HG03571 (cell line): ENCODE results near the gene MRPS6.

Source experiments
- ATAC-seq: cut with Tn5 transposase; IDR thresholded peaks from one replicate; pipeline ENCODE4 v1.9.1; 2021; ENCODE audit not compliant: unreplicated experiment

The MRPS6 gene

GRCh38 chr21:34177919-34178567 lies 104.7 kb downstream of the MRPS6 start:
- ATAC-seq, result no peak

- no peak for ATAC-seq
Observed at GRCh38 chr21:34179204-34179935, 106.0 kb downstream of the MRPS6 start.

- no peak for ATAC-seq
Observed at GRCh38 chr21:34180407-34180806, 107.0 kb downstream of the MRPS6 start.

GRCh38 chr21:34180826-34181359 lies 107.5 kb downstream of the MRPS6 start:
- ATAC-seq, result no peak

- no peak for ATAC-seq
Observed at GRCh38 chr21:34181431-34182039, 108.2 kb downstream of the MRPS6 start.

GRCh38 chr21:34182436-34182835 lies 109.1 kb downstream of the MRPS6 start:
- ATAC-seq, result no peak

GRCh38 chr21:34183331-34183928 lies 110.1 kb downstream of the MRPS6 start:
- no peak for ATAC-seq

- ATAC-seq, result no peak
Observed at GRCh38 chr21:34184232-34184631, 110.9 kb downstream of the MRPS6 start.

- ATAC-seq, result no peak
Observed at GRCh38 chr21:34185026-34185750, 111.8 kb downstream of the MRPS6 start.

GRCh38 chr21:34186109-34186719 lies 112.8 kb downstream of the MRPS6 start:
- ATAC-seq, result no peak

GRCh38 chr21:34187935-34188334 lies 114.6 kb downstream of the MRPS6 start:
- ATAC-seq, result no peak

- ATAC-seq, result no peak
Observed at GRCh38 chr21:34189506-34189905, 116.1 kb downstream of the MRPS6 start.

- ATAC-seq, result no peak
Observed at GRCh38 chr21:34190576-34191321, 117.4 kb downstream of the MRPS6 start.

GRCh38 chr21:34191876-34192275 lies 118.5 kb downstream of the MRPS6 start:
- ATAC-seq, result no peak
